GM12873 (cell line): Measurements from ENCODE around the gene UMAD1.

Experiments
- CTCF ChIP-seq: IDR thresholded peaks from 2 replicates; pipeline ENCODE4 v1.5.1; 2012; ENCODE audit warnings: low read depth, mild to moderate bottlenecking, moderate library complexity, low read length, control low read depth; ENCODE audit not compliant: insufficient read depth; ENCODE audit errors: missing control alignments

The UMAD1 gene

GRCh38 chr7:7709291-7709690 lies 68.7 kb downstream of the UMAD1 start:
- TF ChIP-seq CTCF, result no peak

- TF ChIP-seq CTCF, result no peak
Measured at GRCh38 chr7:7710469-7710868, 69.9 kb downstream of the UMAD1 start.

GRCh38 chr7:7713730-7714129 lies 73.2 kb downstream of the UMAD1 start:
- TF ChIP-seq CTCF, result no peak

DNA sequence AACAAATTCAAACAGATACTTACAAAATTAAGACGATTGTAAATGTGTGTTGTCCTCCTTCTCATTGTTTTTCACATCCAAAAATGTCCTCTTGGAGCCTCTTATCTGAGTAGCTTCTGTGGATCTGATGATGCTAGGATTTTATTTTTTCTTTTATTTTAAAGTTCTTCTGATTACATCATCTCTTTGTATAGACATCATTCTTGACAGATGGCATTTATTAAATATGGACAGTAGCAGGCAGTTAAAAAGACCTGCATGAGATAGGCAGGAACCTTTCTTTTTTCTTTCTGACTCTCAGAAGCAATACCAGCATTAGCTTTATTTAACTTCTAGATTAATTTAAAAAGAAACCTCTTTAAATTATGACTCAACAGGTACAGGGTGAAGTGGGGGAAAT lies 77.9 kb downstream of the UMAD1 start, which contains the start of gene RPA3:
Gene RPA3, minus strand, starts transcription at position 116 of the 400 bp plus-strand sequence. CDS start 78,189 bp downstream, outside the sequence.
- no peak for TF ChIP-seq CTCF

DNA sequence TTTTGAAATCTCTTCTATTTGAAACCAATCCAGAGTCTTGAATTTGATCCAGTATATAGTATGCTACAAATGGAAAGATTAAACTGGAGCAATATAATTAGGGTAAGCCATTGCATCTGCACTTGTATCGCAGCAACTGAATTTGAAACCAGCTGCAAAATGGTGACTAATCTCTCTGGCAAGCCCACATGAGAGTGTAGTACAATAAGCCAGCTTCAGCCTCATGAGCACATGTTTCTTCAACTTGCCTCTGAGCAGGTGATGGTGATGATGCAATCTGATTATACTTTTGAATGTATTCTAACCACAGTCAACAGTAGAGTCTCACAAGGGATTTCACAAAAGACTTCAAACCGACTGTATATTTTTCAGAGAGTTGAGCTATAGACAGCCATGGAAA lies 78.7 kb downstream of the UMAD1 start:
- no peak for TF ChIP-seq CTCF

DNA sequence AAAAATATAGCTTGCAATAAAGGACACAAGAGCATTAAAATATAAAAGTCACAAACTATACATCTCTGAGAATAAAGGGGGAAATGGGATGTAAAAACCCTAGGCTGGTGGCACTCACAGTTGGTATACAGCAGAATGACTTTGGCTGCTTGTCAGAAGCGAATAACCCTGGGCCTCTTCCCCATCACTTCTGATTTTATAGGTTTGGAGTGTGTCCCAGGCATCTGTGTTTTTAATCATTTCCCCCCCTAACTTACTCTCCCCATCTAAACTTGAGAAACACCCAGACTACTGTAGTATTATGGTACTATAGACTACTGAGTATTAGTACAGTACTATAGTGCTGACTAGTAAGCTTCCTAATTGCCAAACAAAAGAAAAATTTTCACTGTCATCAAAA lies 79.6 kb downstream of the UMAD1 start:
- no peak for TF ChIP-seq CTCF

- no peak for TF ChIP-seq CTCF
Measured at GRCh38 chr7:7720750-7721621, 80.4 kb downstream of the UMAD1 start.
